ENCODE data around the gene TRIM6.

GRCh38 chr11:5624489-5625279, 28.2 kb downstream of the TRIM6 start, which contains the start of gene TRIM34:
- TF ChIP-seq CTCF (conservative IDR thresholded peaks at IDR 0.05): no peak
- no peak for TF ChIP-seq ZFX (IDR thresholded peaks at IDR 0.05)

Measured in C4-2B (cell line).